Fibroblast of the aortic adventitia (primary cell): Measurements from ENCODE around the gene MEI4. TPM values are rescaled to one million over a fixed set of nuclear protein-coding genes. Genes with fewer than 3 reads are reported as not detected.
"Not testable (repeated sequence)": the region's sequence is repeated elsewhere in the genome, so short reads cannot be mapped to it uniquely, and the experiment has no call there.

Experiments
- DNase-seq: peaks from one replicate; pipeline ENCODE4 v3.0.0-alpha.2; 2010; ENCODE audit warnings: low read depth
- H3K4me3 ChIP-seq: 2 replicates; pipeline ENCODE4 v1.5.1; 2011; ENCODE audit warnings: low read depth, mild to moderate bottlenecking, control low read depth, low read length, moderate library complexity
- total RNA-seq: library from RNA; depleted of rRNA; stranded (reverse); fragments of >200 nt; gene quantifications from 2 replicates; pipeline ENCODE4 v1.2.3, GENCODE V29; 2012; ENCODE audit warnings: low replicate concordance
- TF ChIP-seq, protein P1 (sequence below): IDR thresholded peaks from 2 replicates; pipeline ENCODE4 v1.5.1; 2011; ENCODE audit warnings: mild to moderate bottlenecking, low read length, control low read depth, inconsistent platforms; ENCODE audit not compliant: insufficient read depth

MEI4 gene
- total RNA-seq, 1 donor = not detected

DNA sequence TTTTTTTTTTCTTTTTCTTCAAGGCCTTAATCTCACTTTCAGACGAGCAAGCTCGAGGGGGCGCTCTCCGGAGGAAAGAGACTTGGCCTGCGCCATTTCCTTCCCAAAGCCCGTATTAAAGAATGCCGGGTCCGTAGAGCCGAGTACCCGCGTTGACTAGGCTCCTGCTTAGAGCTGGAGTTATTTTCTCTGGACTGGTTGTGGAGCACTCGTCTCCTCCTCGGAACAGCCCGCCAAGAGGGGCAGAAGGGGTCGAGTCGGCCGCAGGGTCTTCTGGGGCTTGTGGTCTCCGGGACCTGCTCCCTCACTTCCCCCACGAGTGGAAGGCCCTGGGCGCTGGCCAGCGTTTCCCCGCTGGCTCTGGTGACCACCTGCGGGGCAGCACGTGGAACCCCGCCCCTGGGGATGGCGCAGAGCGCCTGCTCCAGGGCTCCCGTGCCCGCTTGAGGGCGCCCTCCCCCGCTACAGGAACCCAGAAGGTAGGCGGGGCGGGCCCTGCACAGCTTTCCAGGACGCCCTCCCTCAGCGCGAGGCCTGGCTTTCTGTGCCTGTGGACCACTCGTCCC is 2.7 kb upstream of the MEI4 start:
- TF ChIP-seq, protein P1, sequence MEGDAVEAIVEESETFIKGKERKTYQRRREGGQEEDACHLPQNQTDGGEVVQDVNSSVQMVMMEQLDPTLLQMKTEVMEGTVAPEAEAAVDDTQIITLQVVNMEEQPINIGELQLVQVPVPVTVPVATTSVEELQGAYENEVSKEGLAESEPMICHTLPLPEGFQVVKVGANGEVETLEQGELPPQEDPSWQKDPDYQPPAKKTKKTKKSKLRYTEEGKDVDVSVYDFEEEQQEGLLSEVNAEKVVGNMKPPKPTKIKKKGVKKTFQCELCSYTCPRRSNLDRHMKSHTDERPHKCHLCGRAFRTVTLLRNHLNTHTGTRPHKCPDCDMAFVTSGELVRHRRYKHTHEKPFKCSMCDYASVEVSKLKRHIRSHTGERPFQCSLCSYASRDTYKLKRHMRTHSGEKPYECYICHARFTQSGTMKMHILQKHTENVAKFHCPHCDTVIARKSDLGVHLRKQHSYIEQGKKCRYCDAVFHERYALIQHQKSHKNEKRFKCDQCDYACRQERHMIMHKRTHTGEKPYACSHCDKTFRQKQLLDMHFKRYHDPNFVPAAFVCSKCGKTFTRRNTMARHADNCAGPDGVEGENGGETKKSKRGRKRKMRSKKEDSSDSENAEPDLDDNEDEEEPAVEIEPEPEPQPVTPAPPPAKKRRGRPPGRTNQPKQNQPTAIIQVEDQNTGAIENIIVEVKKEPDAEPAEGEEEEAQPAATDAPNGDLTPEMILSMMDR = no peak

DNA sequence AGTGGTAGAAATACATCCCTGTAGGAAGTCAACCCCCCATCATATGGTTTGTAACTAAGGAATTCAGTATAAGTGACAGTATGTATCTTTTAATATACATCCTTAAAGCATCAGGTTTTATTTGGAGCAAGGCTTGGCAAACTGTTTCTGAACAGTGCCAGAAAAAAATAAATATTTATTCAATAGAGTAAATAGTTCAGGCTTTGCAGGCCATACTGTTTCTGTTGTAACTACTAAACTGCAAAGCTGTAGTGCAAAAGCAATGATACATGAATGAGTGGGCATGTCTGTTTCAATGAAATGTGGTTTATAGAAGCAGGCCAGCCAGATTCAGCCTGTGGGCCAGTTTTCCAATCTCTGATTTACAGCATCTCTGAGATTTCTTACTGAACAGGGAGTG is 977 bp downstream of the MEI4 start:
- DNase-seq = no peak
- no peak overlapping the region for H3K4me3 ChIP-seq
- TF ChIP-seq, protein P1 = no peak

More for the DNA sequence above, 2.7 kb upstream of the MEI4 start:
- H3K4me3 ChIP-seq = no peak overlapping the region
- DNase-seq = no peak

GRCh38 chr6:77655035-77655434 is 2.2 kb downstream of the MEI4 start:
- not testable (repeated sequence) for DNase-seq, H3K4me3 ChIP-seq

GRCh38 chr6:77656999-77657764 is 4.3 kb downstream of the MEI4 start:
- H3K4me3 ChIP-seq = no peak overlapping the region
- TF ChIP-seq, protein P1 = no peak
- DNase-seq = no peak

DNA sequence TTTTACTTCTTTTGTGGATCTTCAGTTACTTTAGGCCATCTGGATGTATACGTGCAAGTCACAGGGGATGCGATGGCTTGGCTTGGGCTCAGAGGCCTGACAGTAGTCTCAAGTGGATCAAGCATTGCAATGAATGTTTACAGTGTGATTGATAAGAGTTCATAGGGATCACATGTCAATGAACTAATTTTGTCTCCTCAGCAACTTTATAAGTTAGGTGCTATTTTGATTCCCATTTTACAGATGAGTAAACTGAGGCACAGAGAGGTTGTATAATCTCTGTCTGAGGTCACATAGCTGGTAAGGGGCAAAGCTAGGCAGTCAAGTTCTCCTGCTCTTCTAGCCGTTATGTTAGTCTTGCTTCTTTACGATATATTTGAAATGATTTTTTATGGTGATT is 13.5 kb downstream of the MEI4 start:
- DNase-seq = no peak
- H3K4me3 ChIP-seq = no peak overlapping the region
- TF ChIP-seq, protein P1 = no peak

GRCh38 chr6:77666846-77667245 is 14.0 kb downstream of the MEI4 start:
- H3K4me3 ChIP-seq = no peak overlapping the region
- TF ChIP-seq, protein P1 = no peak
- DNase-seq = no peak

GRCh38 chr6:77669913-77670312 is 17.1 kb downstream of the MEI4 start:
- no peak for DNase-seq
- no peak overlapping the region for H3K4me3 ChIP-seq
- TF ChIP-seq, protein P1 = no peak
